GM19023 (cell line): ENCODE data around the gene GFRA1.

Experiments used
- ATAC-seq: cut with Tn5 transposase; IDR thresholded peaks from one replicate; pipeline ENCODE4 v1.9.1; 2021; ENCODE audit warnings: mild to moderate bottlenecking, moderate library complexity; ENCODE audit not compliant: unreplicated experiment

GFRA1 gene

GRCh38 chr10:116133634-116134033 lies 139.4 kb downstream of the GFRA1 start:
- ATAC-seq: no peak

GRCh38 chr10:116132780-116133399 lies 140.1 kb downstream of the GFRA1 start:
- ATAC-seq: no peak

GRCh38 chr10:116130006-116130405 lies 143.0 kb downstream of the GFRA1 start:
- ATAC-seq: no peak

GRCh38 chr10:116126954-116127695 lies 145.9 kb downstream of the GFRA1 start:
- no peak for ATAC-seq

GRCh38 chr10:116126239-116126638 lies 146.8 kb downstream of the GFRA1 start:
- no peak for ATAC-seq

- ATAC-seq: no peak
These were observed 147.8 kb downstream of the GFRA1 start for GRCh38 chr10:116125180-116125579.

- ATAC-seq: no peak
These were observed 148.2 kb downstream of the GFRA1 start for GRCh38 chr10:116124777-116125176.

- ATAC-seq: no peak
These were observed 150.3 kb downstream of the GFRA1 start for GRCh38 chr10:116122664-116123063.

- no peak for ATAC-seq
These were observed 151.1 kb downstream of the GFRA1 start for GRCh38 chr10:116121640-116122525.

GRCh38 chr10:116120688-116121455 lies 152.1 kb downstream of the GFRA1 start:
- no peak for ATAC-seq

- ATAC-seq: no peak
These were observed 154.2 kb downstream of the GFRA1 start for GRCh38 chr10:116118847-116119246.

GRCh38 chr10:116115797-116116196 lies 157.2 kb downstream of the GFRA1 start:
- ATAC-seq: no peak

- no peak for ATAC-seq
These were observed 157.9 kb downstream of the GFRA1 start for GRCh38 chr10:116115036-116115641.

GRCh38 chr10:116113721-116114501 lies 159.1 kb downstream of the GFRA1 start:
- ATAC-seq: no peak

- no peak for ATAC-seq
These were observed 160.5 kb downstream of the GFRA1 start for GRCh38 chr10:116112232-116113231.

- ATAC-seq: no peak
These were observed 161.4 kb downstream of the GFRA1 start for GRCh38 chr10:116111483-116112095.

- ATAC-seq: no peak
These were observed 162.3 kb downstream of the GFRA1 start for GRCh38 chr10:116110736-116111135.

GRCh38 chr10:116109881-116110280 lies 163.1 kb downstream of the GFRA1 start:
- no peak for ATAC-seq
